Cardiac muscle cell (in vitro differentiated cells and primary cell): ENCODE measurements around the gene ESYT3. TPM values are rescaled to one million over a fixed set of nuclear protein-coding genes. Genes with fewer than 3 reads are reported as not detected.
"Not testable (repeated sequence)": the region's sequence is repeated elsewhere in the genome, so short reads cannot be mapped to it uniquely, and the experiment has no call there.

Source experiments
- DNase-seq, 2 donors: peaks; one replicate each; pipeline versions ENCODE4 v3.0.0 to v3.0.0-alpha.2; 2010 to 2017; ENCODE audit warnings: low read depth in 1 of 2, low spot score in 1 of 2
- H3K27ac ChIP-seq: fragments of 200-600 bp; sonication (generic); 2 replicates; pipeline ENCODE4 v1.5.1; 2016
- H3K27me3 ChIP-seq: fragments of 200-600 bp; sonication (generic); 2 replicates; pipeline ENCODE4 v1.6.0; 2016; ENCODE audit warnings: control low read depth
- H3K36me3 ChIP-seq: fragments of 200-600 bp; sonication (generic); 2 replicates; pipeline ENCODE4 v1.5.1; 2016; ENCODE audit warnings: control low read depth
- H3K4me1 ChIP-seq: fragments of 200-600 bp; sonication (generic); 2 replicates; pipeline ENCODE4 v1.8.1; 2017; ENCODE audit warnings: low read depth, mild to moderate bottlenecking, mixed run types
- H3K4me3 ChIP-seq: fragments of 200-600 bp; sonication (generic); 2 replicates; pipeline ENCODE4 v1.5.1; 2016; ENCODE audit warnings: mild to moderate bottlenecking
- H3K9me3 ChIP-seq: fragments of 200-600 bp; sonication (generic); 2 replicates; pipeline ENCODE4 v1.5.1; 2017; ENCODE audit warnings: low read depth, mild to moderate bottlenecking, control low read depth
- CTCF ChIP-seq: IDR thresholded peaks from 2 replicates; pipeline ENCODE4 v1.5.1; 2012; ENCODE audit warnings: low read depth, mild to moderate bottlenecking, low read length
- polyA plus RNA-seq: library from polyadenylated mRNA; unstranded; fragments of >200 nt; fragmentation: Nextera tagmentation; extraction: Ambion mirVana; gene quantifications from 2 replicates; pipeline ENCODE4 v1.2.1, GENCODE V29; 2016
- total RNA-seq: library from RNA; depleted of rRNA; stranded (reverse); fragments of >200 nt; gene quantifications from 2 replicates; pipeline ENCODE4 v1.2.3, GENCODE V29; 2016

ESYT3 gene
- total and polyA plus RNA-seq, 2 experiments from 2014 or later: 1.8 to 6.3 TPM

- Histone ChIP-seq H3K27ac (no peak overlapping the region), H3K36me3 (no peaks in the 10 kb centered on the region), H3K9me3 (no peaks in the 10 kb centered on the region), H3K27me3 (no peaks in the 10 kb centered on the region), H3K4me1 (peaks cover 8% of the 10 kb centered on the region), H3K4me3 (no peak overlapping the region)
- DNase-seq: no peak
- no peak for TF ChIP-seq CTCF
Observed at GRCh38 chr3:138492980-138493675, 58.7 kb downstream of the ESYT3 start.

DNA sequence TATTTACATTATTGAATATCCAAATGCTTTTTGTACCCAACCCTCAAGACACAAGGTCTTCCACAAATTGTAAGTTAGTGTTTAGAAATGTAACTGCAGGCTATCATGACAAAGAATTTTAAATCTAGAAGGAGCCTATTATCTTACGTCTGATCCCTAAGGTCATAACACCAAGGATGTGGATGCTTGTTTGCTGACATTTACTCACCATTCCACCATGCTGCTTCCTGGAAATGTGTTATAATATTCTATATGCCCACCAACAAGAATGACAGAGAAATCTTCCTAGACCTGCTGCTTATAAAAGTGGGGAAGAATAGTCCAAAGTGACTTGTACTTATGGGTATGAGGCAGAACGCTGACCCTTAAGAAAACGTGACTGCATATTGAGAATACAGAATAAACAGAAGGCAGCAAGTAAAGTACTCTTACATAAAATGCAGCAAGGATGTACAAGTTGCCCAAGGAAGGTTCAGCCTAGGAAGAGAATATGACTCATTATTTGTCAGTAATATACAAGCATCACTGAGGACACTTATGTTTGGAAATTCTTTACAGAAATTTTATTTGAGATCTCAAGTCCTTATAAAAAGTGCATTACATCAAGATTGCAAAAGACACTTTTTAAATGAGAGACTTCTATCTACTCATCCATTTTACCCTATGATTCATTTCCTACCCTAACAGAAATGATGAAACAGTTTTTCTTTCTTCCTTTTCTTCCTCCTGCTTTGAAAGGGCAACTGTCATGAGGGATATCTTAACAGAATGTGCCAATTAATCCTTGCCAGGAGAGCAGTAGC is 59.6 kb downstream of the ESYT3 start:
- Histone ChIP-seq H3K9me3 (no peaks in the 10 kb centered on the region), H3K36me3 (no peaks in the 10 kb centered on the region), H3K4me3 (no peak overlapping the region), H3K27ac (no peak overlapping the region), H3K4me1 (peaks cover 8% of the 10 kb centered on the region), H3K27me3 (no peaks in the 10 kb centered on the region)
- no peak for TF ChIP-seq CTCF
- peak in 1 of 2 donors; percentile 70 for DNase-seq

- H3K36me3 ChIP-seq: peaks cover 5% of the 10 kb centered on the region
- no peak overlapping the region for H3K27ac ChIP-seq
- peaks cover 8% of the 10 kb centered on the region for H3K4me1 ChIP-seq
- no peaks in the 10 kb centered on the region for H3K27me3 ChIP-seq
- H3K9me3 ChIP-seq: no peaks in the 10 kb centered on the region
- no peak for TF ChIP-seq CTCF
- no peak overlapping the region for H3K4me3 ChIP-seq
- no peak for DNase-seq
Observed at GRCh38 chr3:138494607-138494929, 60.2 kb downstream of the ESYT3 start.

GRCh38 chr3:138495638-138496037 is 61.2 kb downstream of the ESYT3 start:
- H3K27ac ChIP-seq, H3K27me3 ChIP-seq, H3K4me3 ChIP-seq, H3K9me3 ChIP-seq, H3K4me1 ChIP-seq, DNase-seq: not testable (repeated sequence)
- H3K36me3 ChIP-seq: peaks cover 13% of the 10 kb centered on the region

GRCh38 chr3:138496436-138496835 is 62.0 kb downstream of the ESYT3 start:
- H3K27ac ChIP-seq: no peak overlapping the region
- H3K27me3 ChIP-seq: no peaks in the 10 kb centered on the region
- H3K4me3 ChIP-seq: no peak overlapping the region
- no peaks in the 10 kb centered on the region for H3K9me3 ChIP-seq
- H3K4me1 ChIP-seq: peaks cover 8% of the 10 kb centered on the region
- peaks cover 13% of the 10 kb centered on the region for H3K36me3 ChIP-seq
- TF ChIP-seq CTCF: no peak
- no peak for DNase-seq

- H3K27me3 ChIP-seq: no peaks in the 10 kb centered on the region
- no peak for DNase-seq
- H3K4me3 ChIP-seq: no peak overlapping the region
- H3K9me3 ChIP-seq: no peaks in the 10 kb centered on the region
- peaks cover 13% of the 10 kb centered on the region for H3K36me3 ChIP-seq
- H3K27ac ChIP-seq: no peak overlapping the region
- H3K4me1 ChIP-seq: peaks cover 8% of the 10 kb centered on the region
- no peak for TF ChIP-seq CTCF
Observed at GRCh38 chr3:138497021-138497420, 62.6 kb downstream of the ESYT3 start.
